Naive thymus-derived CD4-positive, alpha-beta T cell (primary cell): ENCODE results near the gene AQP5. TPM values are rescaled to one million over a fixed set of nuclear protein-coding genes. Genes with fewer than 3 reads are reported as not detected.

Experiments
- ATAC-seq: fragments of 150-1000 bp; cut with Tn5 transposase; 2 replicates; pipeline ENCODE4 v1.10.0; 2021; ENCODE audit warnings: mild to moderate bottlenecking, moderate library complexity
- CTCF ChIA-PET: fragments of 350-600 bp; sonication (Branson Sonifier 250); formaldehyde crosslinking; loops from one replicate; lab custom pipeline; 2021; ENCODE audit warnings: antibody characterized with exemption; lab: Charles Lee
- POLR2A ChIA-PET: fragments of 350-600 bp; sonication (Branson Sonifier 250); formaldehyde crosslinking; loops from one replicate; lab custom pipeline; 2021; ENCODE audit warnings: antibody characterized with exemption, inconsistent platforms; lab: Charles Lee
- DNase-seq, 9 donors: peaks; one replicate each; pipeline versions ENCODE4 v3.0.0 to v3.0.0-alpha.2; 2020 to 2022; ENCODE audit warnings: mixed read lengths in 1 of 9
- H3K27ac ChIP-seq: one replicate; pipeline ENCODE4 v1.7.0; 2013; ENCODE audit warnings: mild to moderate bottlenecking, low read depth, low read length, moderate library complexity
- H3K27me3 ChIP-seq, 2 donors: one replicate each; pipeline ENCODE4 v1.7.0; 2013; ENCODE audit warnings: low read length in 2 of 2, mild to moderate bottlenecking in 2 of 2, moderate library complexity in 2 of 2; ENCODE audit not compliant: control insufficient read depth in 2 of 2, insufficient read depth in 2 of 2
- H3K36me3 ChIP-seq, 3 experiments: 1 replicate in 2 of 3; 2 replicates in 1 of 3; pipeline ENCODE4 v1.7.0; 2013; ENCODE audit warnings: low read length in 3 of 3, mild to moderate bottlenecking in 3 of 3, moderate library complexity in 1 of 3; ENCODE audit not compliant: insufficient read depth in 3 of 3, control insufficient read depth in 2 of 3
- H3K4me1 ChIP-seq, 2 donors: one replicate each; pipeline ENCODE4 v1.7.0; 2013; ENCODE audit warnings: low read length in 2 of 2, mild to moderate bottlenecking in 2 of 2, moderate library complexity in 1 of 2; ENCODE audit not compliant: control insufficient read depth in 2 of 2, insufficient read depth in 2 of 2
- H3K4me3 ChIP-seq: 2 replicates; pipeline ENCODE4 v1.7.0; 2013; ENCODE audit warnings: mild to moderate bottlenecking, low read length
- H3K9me3 ChIP-seq, 3 experiments: 1 replicate in 2 of 3; 2 replicates in 1 of 3; pipeline ENCODE4 v1.7.0; 2013; ENCODE audit warnings: low read length in 3 of 3; ENCODE audit not compliant: control insufficient read depth in 2 of 3
- H3K27ac Mint-ChIP-seq, 9 donors: one replicate each; pipeline ENCODE4 v1.8.0; 2020 to 2022; ENCODE audit warnings: mixed read lengths in 9 of 9, mild to moderate bottlenecking in 8 of 9, moderate library complexity in 5 of 9, inconsistent platforms in 2 of 9
- H3K27me3 Mint-ChIP-seq, 5 donors: one replicate each; pipeline ENCODE4 v1.8.0; 2021 to 2022; ENCODE audit warnings: mixed read lengths in 5 of 5, mild to moderate bottlenecking in 1 of 5
- H3K36me3 Mint-ChIP-seq, 5 donors: one replicate each; pipeline ENCODE4 v1.8.0; 2020 to 2022; ENCODE audit warnings: mixed read lengths in 5 of 5, mild to moderate bottlenecking in 3 of 5, inconsistent platforms in 1 of 5
- H3K4me1 Mint-ChIP-seq, 7 donors: one replicate each; pipeline ENCODE4 v1.8.0; 2020 to 2022; ENCODE audit warnings: mixed read lengths in 7 of 7, mild to moderate bottlenecking in 3 of 7, inconsistent platforms in 1 of 7
- H3K4me3 Mint-ChIP-seq, 10 donors: one replicate each; pipeline ENCODE4 v1.8.0; 2020 to 2022; ENCODE audit warnings: mild to moderate bottlenecking in 10 of 10, mixed read lengths in 10 of 10, moderate library complexity in 6 of 10, inconsistent platforms in 2 of 10
- H3K9me3 Mint-ChIP-seq, 11 donors: one replicate each; pipeline ENCODE4 v1.8.0; 2020 to 2022; ENCODE audit warnings: mixed read lengths in 11 of 11, mild to moderate bottlenecking in 4 of 11, inconsistent platforms in 1 of 11, moderate library complexity in 1 of 11
- intact Hi-C, 2 donors: fragments of 100-400 bp; cut with micrococcal nuclease; formaldehyde crosslinking; loops; one replicate each; pipeline ENCODE4 v1.15.1; 2023
- polyA plus RNA-seq, 2 donors: library from polyadenylated mRNA; unstranded; fragments of 300-500 nt; fragmentation: Illumina TruSeq; gene quantifications; one replicate each; pipeline ENCODE4 v1.2.3, GENCODE V29; 2021
- total RNA-seq, 6 experiments: library from RNA in 5 of 6; stranded (reverse) in 5 of 6; gene quantifications; 1 replicate in 5 of 6; 2 replicates in 1 of 6; pipeline ENCODE4 v1.2.3 and lab custom pipeline; 2021 to 2026

The AQP5 gene
- total and polyA plus RNA-seq, 7 experiments from 2014 or later, result not detected

DNA sequence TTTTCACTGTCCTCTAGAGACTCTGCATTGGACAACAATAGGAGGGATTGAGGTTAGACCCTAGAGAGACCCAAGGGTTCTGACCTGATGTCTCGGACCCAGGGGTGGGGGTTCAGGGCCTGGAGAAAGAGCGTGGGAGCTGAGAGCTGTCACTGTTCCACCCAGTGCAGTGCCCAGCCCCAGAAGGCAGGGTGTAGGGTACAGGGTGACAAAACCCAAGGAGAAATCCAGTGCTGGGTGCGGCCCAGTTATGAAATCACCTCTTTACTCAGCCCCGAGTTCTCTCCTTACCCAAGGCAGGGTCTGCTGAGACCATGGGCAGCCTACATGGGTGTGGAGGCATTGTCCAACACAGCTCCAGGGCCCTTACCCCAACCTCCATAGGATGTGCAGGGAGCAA lies 8.5 kb upstream of the AQP5 start:
- Mint-ChIP-seq H3K36me3 (no peaks in the 10 kb centered on the region), H3K4me1 (peaks cover 0 to 5% (median 0%) of the 10 kb centered on the region in 7 donors), H3K9me3 (peaks cover 0 to 1% (median 0%) of the 10 kb centered on the region in 11 donors), H3K27me3 (peaks cover 41 to 55% (median 50%) of the 10 kb centered on the region in 5 donors), H3K4me3 (no peak overlapping the region), H3K27ac (no peak overlapping the region)
- POLR2A ChIA-PET, result no interaction called here
- H3K4me3 ChIP-seq, result no peak overlapping the region
- H3K27me3 ChIP-seq, result no peaks in the 10 kb centered on the region
- intact Hi-C loops, result no loop called here
- no peaks in the 10 kb centered on the region for H3K9me3 ChIP-seq
- DNase-seq (peak in 1 of 9 donors; percentile 1), ATAC-seq (no peak)
- no peaks in the 10 kb centered on the region for H3K36me3 ChIP-seq
- CTCF ChIA-PET, result no interaction called here
- no peak overlapping the region for H3K27ac ChIP-seq
- no peaks in the 10 kb centered on the region for H3K4me1 ChIP-seq

DNA sequence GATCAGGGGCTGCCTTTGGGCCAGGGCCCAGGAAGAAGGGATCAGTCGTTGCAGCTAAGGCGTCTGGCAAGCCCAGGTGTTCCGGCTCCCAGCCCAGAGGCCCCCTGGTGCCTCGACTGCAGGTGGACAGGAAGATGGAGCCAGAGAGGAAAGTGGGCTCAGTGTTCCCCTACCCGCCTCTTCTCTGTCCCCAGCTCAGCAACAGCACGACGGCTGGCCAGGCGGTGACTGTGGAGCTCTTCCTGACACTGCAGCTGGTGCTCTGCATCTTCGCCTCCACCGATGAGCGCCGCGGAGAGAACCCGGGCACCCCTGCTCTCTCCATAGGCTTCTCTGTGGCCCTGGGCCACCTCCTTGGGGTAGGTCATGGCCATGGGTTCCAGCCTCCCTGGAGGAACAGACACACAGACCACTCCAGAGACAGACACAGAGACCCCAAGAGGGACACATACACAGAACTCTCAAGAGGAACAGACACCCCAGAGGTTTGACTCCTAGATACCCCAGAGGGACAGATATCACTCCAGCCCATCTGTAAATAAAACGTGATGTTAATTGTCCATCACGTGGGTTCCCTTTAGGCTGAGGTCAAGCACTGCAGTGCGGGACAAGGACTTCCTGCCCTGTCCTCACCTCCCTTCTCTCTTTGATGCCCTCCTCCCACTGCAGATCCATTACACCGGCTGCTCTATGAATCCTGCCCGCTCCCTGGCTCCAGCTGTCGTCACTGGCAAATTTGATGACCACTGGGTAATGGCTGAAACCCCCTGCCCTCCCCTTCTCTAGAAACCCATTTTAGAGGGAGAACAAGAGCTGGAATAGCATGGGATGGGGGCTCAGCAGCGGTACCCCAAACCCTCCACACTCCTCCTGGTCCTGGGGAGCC lies 7.5 kb upstream of the AQP5 start:
- Mint-ChIP-seq H3K4me3 (no peak overlapping the region), H3K27ac (no peak overlapping the region), H3K27me3 (peaks cover 51 to 61% (median 60%) of the 10 kb centered on the region in 5 donors), H3K36me3 (no peaks in the 10 kb centered on the region), H3K4me1 (peaks cover 0 to 5% (median 0%) of the 10 kb centered on the region in 7 donors), H3K9me3 (peaks cover 0 to 3% (median 0%) of the 10 kb centered on the region in 11 donors)
- DNase-seq (peak in 1 of 9 donors; percentile 2), ATAC-seq (no peak)
- POLR2A ChIA-PET, result no interaction called here
- Histone ChIP-seq H3K4me3 (no peak overlapping the region), H3K9me3 (no peaks in the 10 kb centered on the region), H3K27ac (no peak overlapping the region), H3K27me3 (peaks cover 0 to 7% of the 10 kb centered on the region in 2 donors), H3K4me1 (no peaks in the 10 kb centered on the region), H3K36me3 (no peaks in the 10 kb centered on the region)
- intact Hi-C loops, result no loop called here
- CTCF ChIA-PET, result interaction anchor here (1.1 to 1.6 kb wide), 2 partner anchors 8 to 13 kb away, joined by 3 to 4 read pairs; no protein-coding TSS in a partner anchor

DNA sequence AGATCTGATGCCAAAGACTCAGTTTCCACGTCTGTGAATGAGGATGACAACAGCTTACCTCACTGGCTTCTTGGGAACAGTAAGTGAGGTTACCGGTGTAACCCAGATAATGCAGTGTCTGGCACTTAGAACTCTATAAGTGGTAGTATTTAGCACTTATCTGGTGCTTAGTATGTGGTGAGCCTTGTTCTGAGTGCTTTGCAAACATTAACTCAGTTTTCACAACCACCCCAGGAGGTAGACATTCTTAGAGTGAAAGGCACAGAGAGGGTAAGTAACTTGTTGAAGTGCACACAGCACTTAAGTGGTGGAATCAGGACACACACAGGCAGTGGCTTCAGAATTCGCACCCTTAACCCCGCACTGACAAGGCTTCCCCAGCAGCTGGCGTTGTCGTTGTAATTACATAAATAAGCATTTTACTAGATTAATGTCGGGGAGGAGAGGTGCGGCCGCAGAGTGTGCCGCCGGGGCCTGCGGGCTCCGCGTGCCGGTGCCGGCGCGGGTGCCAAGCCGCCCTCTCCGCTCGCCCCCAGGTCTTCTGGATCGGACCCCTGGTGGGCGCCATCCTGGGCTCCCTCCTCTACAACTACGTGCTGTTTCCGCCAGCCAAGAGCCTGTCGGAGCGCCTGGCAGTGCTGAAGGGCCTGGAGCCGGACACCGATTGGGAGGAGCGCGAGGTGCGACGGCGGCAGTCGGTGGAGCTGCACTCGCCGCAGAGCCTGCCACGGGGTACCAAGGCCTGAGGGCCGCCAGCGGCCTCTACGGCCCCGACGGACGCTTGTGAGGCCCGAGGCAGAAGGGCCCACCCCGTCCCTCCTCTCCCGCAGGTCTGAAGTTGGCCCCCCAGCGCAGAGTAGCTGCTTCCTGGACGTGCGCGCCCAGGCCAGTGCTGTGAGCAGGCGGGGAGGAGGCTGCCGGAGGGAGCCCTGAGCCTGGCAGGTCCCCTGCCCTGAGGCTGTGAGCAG lies 6.5 kb upstream of the AQP5 start:
- Histone ChIP-seq H3K9me3 (no peaks in the 10 kb centered on the region), H3K36me3 (no peaks in the 10 kb centered on the region), H3K4me3 (no peak overlapping the region), H3K4me1 (no peaks in the 10 kb centered on the region), H3K27ac (no peak overlapping the region), H3K27me3 (peaks cover 0 to 7% of the 10 kb centered on the region in 2 donors)
- DNase-seq, result peak in 1 of 9 donors; percentile 1
- Mint-ChIP-seq H3K4me1 (peaks cover 0 to 5% (median under 1%) of the 10 kb centered on the region in 7 donors), H3K27me3 (peaks cover 60 to 69% (median 65%) of the 10 kb centered on the region in 5 donors), H3K36me3 (no peaks in the 10 kb centered on the region), H3K4me3 (no peak overlapping the region), H3K9me3 (peaks cover 0 to 3% (median 0%) of the 10 kb centered on the region in 11 donors), H3K27ac (no peak overlapping the region)
- POLR2A ChIA-PET, result no interaction called here
- intact Hi-C loops, result no loop called here
- CTCF ChIA-PET, result interaction anchor here (1.1 to 1.6 kb wide), 2 partner anchors 9 to 12 kb away, joined by 3 to 4 read pairs; no protein-coding TSS in a partner anchor
- ATAC-seq, result no peak

DNA sequence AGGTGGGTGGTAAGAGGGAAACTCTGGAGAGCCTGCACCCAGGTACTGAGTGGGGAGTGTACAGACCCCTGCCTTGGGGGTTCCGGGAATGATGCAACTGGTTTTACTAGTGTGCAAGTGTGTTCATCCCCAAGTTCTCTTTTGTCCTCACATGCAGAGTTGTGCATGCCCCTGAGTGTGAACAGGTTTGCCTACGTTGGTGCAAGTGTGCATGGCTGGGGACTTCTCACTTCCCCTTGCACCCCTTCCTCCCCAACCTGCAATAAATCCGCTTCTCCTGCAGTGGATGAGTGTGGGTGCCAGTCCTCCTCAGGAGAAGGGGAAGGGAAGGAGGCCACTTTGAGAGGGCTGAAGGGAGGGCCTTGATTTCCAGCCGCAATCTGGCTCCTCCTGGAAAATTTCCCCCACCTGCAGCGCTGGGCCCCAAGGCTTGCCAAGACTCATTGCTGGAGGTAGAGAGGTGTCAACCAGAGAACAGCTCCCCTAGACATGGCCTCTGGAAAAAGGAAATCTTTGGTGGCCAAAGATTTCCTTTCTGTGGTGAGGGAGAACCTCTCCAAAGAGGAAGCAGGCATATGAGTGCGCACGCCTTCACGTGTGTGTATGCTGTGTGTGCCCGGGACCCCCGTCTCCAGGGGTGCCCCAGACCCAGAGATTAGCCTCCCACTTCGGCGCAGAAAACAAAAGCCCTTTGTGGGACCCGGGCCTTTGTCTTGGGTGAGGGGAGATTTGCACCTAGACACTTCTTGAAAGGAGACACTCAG lies 5.6 kb upstream of the AQP5 start:
- ChIA-PET POLR2A (no interaction called here), CTCF (no interaction called here)
- Mint-ChIP-seq H3K4me3 (no peak overlapping the region), H3K27me3 (peaks cover 68 to 75% (median 69%) of the 10 kb centered on the region in 5 donors), H3K27ac (no peak overlapping the region), H3K36me3 (peaks cover 0 to 6% (median 3%) of the 10 kb centered on the region in 5 donors), H3K4me1 (peaks cover 5 to 12% (median 8%) of the 10 kb centered on the region in 7 donors), H3K9me3 (peaks cover 0 to 4% (median 0%) of the 10 kb centered on the region in 11 donors)
- DNase-seq (no peak), ATAC-seq (no peak)
- H3K27ac ChIP-seq, result no peak overlapping the region
- peaks cover 0 to 7% of the 10 kb centered on the region in 2 donors for H3K27me3 ChIP-seq
- H3K9me3 ChIP-seq, result no peaks in the 10 kb centered on the region
- H3K4me3 ChIP-seq, result no peak overlapping the region
- no peaks in the 10 kb centered on the region for H3K4me1 ChIP-seq
- intact Hi-C loops, result no loop called here
- H3K36me3 ChIP-seq, result no peaks in the 10 kb centered on the region

DNA sequence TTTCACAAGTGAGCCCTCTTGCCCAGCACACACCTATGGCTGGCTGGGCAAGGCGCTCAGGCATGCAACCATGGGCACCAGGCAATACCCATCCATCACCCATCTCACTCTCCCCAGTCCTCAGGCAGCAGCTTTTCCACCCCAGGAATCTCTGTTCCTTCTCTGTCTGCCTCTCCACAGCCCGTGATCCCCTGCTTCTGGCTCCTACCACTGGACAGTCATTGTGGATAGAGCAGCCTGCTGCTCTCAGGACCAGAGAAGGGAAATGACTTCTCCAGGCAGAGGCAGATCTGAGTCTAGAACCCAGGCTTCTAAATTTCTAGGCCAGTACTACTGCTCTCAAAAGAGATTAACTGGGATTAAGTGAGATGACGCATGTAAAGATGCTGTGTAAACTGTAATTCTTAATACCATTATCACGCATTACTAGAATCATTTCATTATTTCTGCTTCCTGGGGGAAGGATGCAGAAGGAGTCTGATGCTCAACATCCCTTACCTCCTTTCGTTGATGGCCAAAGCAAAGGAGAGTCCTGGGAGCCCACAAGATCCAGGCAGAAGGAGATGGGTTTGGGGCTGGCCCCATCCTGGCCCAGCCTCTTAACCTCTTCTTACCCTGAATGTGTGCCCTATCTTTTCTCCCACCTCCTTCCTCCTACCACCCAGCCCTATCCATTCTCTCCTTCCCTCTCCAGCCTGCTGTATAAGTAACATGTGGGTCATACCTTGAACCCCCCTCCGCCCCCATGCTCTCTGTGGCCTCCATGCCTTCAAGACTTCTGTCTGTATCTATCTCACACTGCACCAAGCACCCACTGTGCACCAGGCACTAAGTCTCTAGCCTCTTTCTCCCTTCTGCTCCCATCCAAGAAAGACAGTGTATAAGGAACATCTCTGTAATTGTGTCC lies 4.8 kb upstream of the AQP5 start:
- H3K27me3 ChIP-seq, result peaks cover 0 to 7% of the 10 kb centered on the region in 2 donors
- POLR2A ChIA-PET, result interaction anchor here (0.7 kb wide), 1 partner anchor 12 kb away, joined by 3 read pairs; no protein-coding TSS in a partner anchor
- no peak for ATAC-seq
- CTCF ChIA-PET, result interaction anchor here (1.4 to 1.7 kb wide), 2 partner anchors 9 to 11 kb away, joined by 3 to 4 read pairs; no protein-coding TSS in a partner anchor
- no peak overlapping the region for H3K4me3 Mint-ChIP-seq
- peaks cover 5 to 12% (median 8%) of the 10 kb centered on the region in 7 donors for H3K4me1 Mint-ChIP-seq
- no peaks in the 10 kb centered on the region for H3K4me1 ChIP-seq
- peaks cover 68 to 76% (median 69%) of the 10 kb centered on the region in 5 donors for H3K27me3 Mint-ChIP-seq
- no peak overlapping the region for H3K4me3 ChIP-seq
- intact Hi-C loops, result no loop called here
- H3K36me3 Mint-ChIP-seq, result peaks cover 0 to 6% (median 3%) of the 10 kb centered on the region in 5 donors
- no peak overlapping the region for H3K27ac ChIP-seq
- peaks cover 0 to 4% (median 0%) of the 10 kb centered on the region in 11 donors for H3K9me3 Mint-ChIP-seq
- H3K9me3 ChIP-seq, result no peaks in the 10 kb centered on the region
- no peaks in the 10 kb centered on the region for H3K36me3 ChIP-seq
- H3K27ac Mint-ChIP-seq, result peak overlapping the region in 1 of 9 donors; percentile 36
- DNase-seq, result no peak
